GM23338 (cell line): ENCODE data around the gene FKBP8. TPM values are rescaled to one million over a fixed set of nuclear protein-coding genes. Genes with fewer than 3 reads are reported as not detected.

Experiments used
- ATAC-seq: fragments of 200-7000 bp; cut with Tn5 transposase; 3 replicates; pipeline ENCODE4 v1.9.1; 2020
- DNase-seq: peaks from one replicate; pipeline ENCODE4 v3.0.0-alpha.2; 2015; ENCODE audit warnings: low spot score
- H2AFZ ChIP-seq: fragments of 200-600 bp; sonication (generic); 2 replicates; pipeline ENCODE4 v1.8.0; 2016; ENCODE audit warnings: antibody characterized with exemption, mild to moderate bottlenecking, moderate library complexity
- H3F3A ChIP-seq: fragments of 200-600 bp; sonication (generic); replicated peaks from 2 replicates; pipeline ENCODE4 v1.8.0; 2017; ENCODE audit warnings: antibody characterized with exemption, mixed run types, low read depth
- H3K27ac ChIP-seq: fragments of 200-600 bp; sonication (generic); 2 replicates; pipeline ENCODE4 v1.6.1; 2016; ENCODE audit warnings: low read depth
- H3K27me3 ChIP-seq: fragments of 200-600 bp; sonication (generic); 2 replicates; pipeline ENCODE4 v1.8.0; 2016; ENCODE audit warnings: mild to moderate bottlenecking, mixed run types, moderate library complexity; ENCODE audit not compliant: insufficient read depth
- H3K36me3 ChIP-seq: fragments of 200-600 bp; sonication (generic); 2 replicates; pipeline ENCODE4 v1.8.0; 2016; ENCODE audit warnings: mild to moderate bottlenecking; ENCODE audit not compliant: insufficient read depth
- H3K4me1 ChIP-seq: fragments of 200-600 bp; sonication (generic); 2 replicates; pipeline ENCODE4 v1.8.0; 2016; ENCODE audit warnings: mild to moderate bottlenecking, moderate library complexity; ENCODE audit not compliant: insufficient read depth
- H3K4me2 ChIP-seq: fragments of 200-600 bp; sonication (generic); 2 replicates; pipeline ENCODE4 v1.7.1; 2017; ENCODE audit warnings: mixed run types
- H3K4me3 ChIP-seq: fragments of 200-600 bp; sonication (generic); 2 replicates; pipeline ENCODE4 v1.6.1; 2016; ENCODE audit warnings: mixed run types
- H3K79me2 ChIP-seq: fragments of 200-600 bp; sonication (generic); replicated peaks from 2 replicates; pipeline ENCODE4 v1.8.0; 2017; ENCODE audit warnings: mild to moderate bottlenecking; ENCODE audit not compliant: insufficient read depth
- H3K9me2 ChIP-seq: fragments of 200-600 bp; sonication (generic); 2 replicates; pipeline ENCODE4 v1.8.0; 2017; ENCODE audit not compliant: insufficient read depth
- H4K20me1 ChIP-seq: fragments of 200-600 bp; sonication (generic); replicated peaks from 2 replicates; pipeline ENCODE4 v1.8.0; 2017; ENCODE audit warnings: mild to moderate bottlenecking; ENCODE audit not compliant: insufficient read depth
- H3K27ac Mint-ChIP-seq: 2 replicates; pipeline ENCODE4 v1.8.0; 2020; ENCODE audit warnings: inconsistent platforms, mild to moderate bottlenecking, moderate library complexity, mixed read lengths
- H3K27me3 Mint-ChIP-seq: 3 replicates; pipeline ENCODE4 v1.8.0; 2022; ENCODE audit warnings: low read depth, mild to moderate bottlenecking, moderate library complexity, mixed read lengths, inconsistent platforms; ENCODE audit not compliant: insufficient read depth, poor library complexity
- H3K36me3 Mint-ChIP-seq: 3 replicates; pipeline ENCODE4 v1.8.0; 2021; ENCODE audit warnings: low read depth, mild to moderate bottlenecking, inconsistent platforms, moderate library complexity, mixed read lengths
- H3K4me1 Mint-ChIP-seq: 3 replicates; pipeline ENCODE4 v1.8.0; 2020; ENCODE audit warnings: mild to moderate bottlenecking, inconsistent platforms, mixed read lengths
- H3K4me3 Mint-ChIP-seq: 3 replicates; pipeline ENCODE4 v1.8.0; 2021; ENCODE audit warnings: moderate library complexity, mild to moderate bottlenecking, inconsistent platforms, mixed read lengths
- H3K9me3 Mint-ChIP-seq: 3 replicates; pipeline ENCODE4 v1.8.0; 2020; ENCODE audit warnings: moderate library complexity, mild to moderate bottlenecking, inconsistent platforms, mixed read lengths
- CREB1 ChIP-seq: fragments of 250-450 bp; sonication (Bioruptor Pico); IDR thresholded peaks from 2 replicates; pipeline ENCODE4 v1.5.0; 2020; ENCODE audit warnings: low read depth, mild to moderate bottlenecking, moderate library complexity
- EZH2 ChIP-seq: fragments of 200-600 bp; sonication (generic); IDR thresholded peaks from one replicate; pipeline ENCODE4 v1.8.0; 2017; ENCODE audit warnings: antibody characterized with exemption, mild to moderate bottlenecking, low read depth; ENCODE audit not compliant: unreplicated experiment
- EZH2phosphoT487 ChIP-seq: fragments of 200-600 bp; sonication (generic); IDR thresholded peaks from one replicate; pipeline ENCODE4 v1.8.1; 2018; ENCODE audit warnings: antibody characterized with exemption; ENCODE audit not compliant: unreplicated experiment
- JUNB ChIP-seq: IDR thresholded peaks from one replicate; pipeline ENCODE4 v1.6.1; 2016; ENCODE audit warnings: antibody characterized with exemption; ENCODE audit not compliant: unreplicated experiment
- NANOG ChIP-seq: IDR thresholded peaks from 2 replicates; pipeline ENCODE4 v1.6.1; 2016; ENCODE audit warnings: antibody characterized with exemption, borderline replicate concordance
- POLR2AphosphoS5 ChIP-seq: IDR thresholded peaks from 2 replicates; pipeline ENCODE4 v1.6.1; 2016; ENCODE audit warnings: antibody characterized with exemption, low read depth
- REST ChIP-seq: IDR thresholded peaks from one replicate; pipeline ENCODE4 v1.6.1; 2018; ENCODE audit warnings: antibody characterized with exemption; ENCODE audit not compliant: unreplicated experiment
- STAT1 ChIP-seq: IDR thresholded peaks from one replicate; pipeline ENCODE4 v1.6.1; 2016; ENCODE audit warnings: antibody characterized with exemption; ENCODE audit not compliant: unreplicated experiment
- ZNF114 ChIP-seq: fragments of 250-450 bp; sonication (Bioruptor Pico); IDR thresholded peaks from 2 replicates; pipeline ENCODE4 v1.5.0; 2020; ENCODE audit warnings: mild to moderate bottlenecking, moderate library complexity
- ZNF331 ChIP-seq: fragments of 250-450 bp; sonication (Bioruptor Pico); IDR thresholded peaks from 2 replicates; pipeline ENCODE4 v1.5.0; 2020; ENCODE audit warnings: low read depth, mild to moderate bottlenecking, moderate library complexity
- ZNF462 ChIP-seq: fragments of 250-450 bp; sonication (Bioruptor Pico); IDR thresholded peaks from 2 replicates; pipeline ENCODE4 v1.5.0; 2020; ENCODE audit warnings: mild to moderate bottlenecking, moderate library complexity
- polyA plus RNA-seq: library from polyadenylated mRNA; unstranded; fragments of >200 nt; fragmentation: Nextera tagmentation; extraction: Ambion mirVana; gene quantifications from 2 replicates; pipeline ENCODE4 v1.2.1, GENCODE V29; 2016
- total RNA-seq: library from RNA; depleted of rRNA; stranded (reverse); fragments of >200 nt; shearing (Covaris generic); gene quantifications from 2 replicates; pipeline ENCODE4 v1.2.3, GENCODE V29; 2014
- TF ChIP-seq, protein P1 (sequence below), 2 experiments: fragments of 200-600 bp in 1 of 2; sonication (generic) in 1 of 2; conservative IDR thresholded peaks; 2 replicates each; pipeline versions ENCODE4 v1.5.1 to v1.6.1; 2016 to 2017; ENCODE audit warnings: antibody characterized with exemption in 2 of 2, low read depth in 2 of 2, mild to moderate bottlenecking in 2 of 2, moderate library complexity in 1 of 2
- TF ChIP-seq, protein P2 (sequence below): IDR thresholded peaks from 2 replicates; pipeline ENCODE4 v1.6.1; 2016; ENCODE audit warnings: antibody characterized with exemption

FKBP8 gene
- total and polyA plus RNA-seq, 2 experiments from 2014 or later = 158 to 367 TPM

GRCh38 chr19:18489627-18490184, 53.7 kb downstream of the FKBP8 start:
- no peaks in the 10 kb centered on the region for H3K9me2 ChIP-seq
- no peaks in the 10 kb centered on the region for H3K36me3 Mint-ChIP-seq
- no peak overlapping the region for H3K4me2 ChIP-seq
- H3F3A ChIP-seq = 0 out of 2 replicates have a peak, but pooled peaks cover 7% of the 10 kb centered on the region
- 0 out of 2 replicates have a peak overlapping the region, but pooled peaks have one; percentile 3 for H3K27ac ChIP-seq
- H4K20me1 ChIP-seq = peaks cover 46% of the 10 kb centered on the region
- TF ChIP-seq CREB1 (CRISPR knock-in tag) (no peak), NANOG (no peak), ZNF462 (CRISPR knock-in tag) (no peak), EZH2phosphoT487 (no peak), POLR2AphosphoS5 (no peak), ZNF331 (CRISPR knock-in tag) (no peak), REST (no peak), STAT1 (no peak), EZH2 (no peak), JUNB (no peak), ZNF114 (CRISPR knock-in tag) (no peak)
- TF ChIP-seq, protein P1, sequence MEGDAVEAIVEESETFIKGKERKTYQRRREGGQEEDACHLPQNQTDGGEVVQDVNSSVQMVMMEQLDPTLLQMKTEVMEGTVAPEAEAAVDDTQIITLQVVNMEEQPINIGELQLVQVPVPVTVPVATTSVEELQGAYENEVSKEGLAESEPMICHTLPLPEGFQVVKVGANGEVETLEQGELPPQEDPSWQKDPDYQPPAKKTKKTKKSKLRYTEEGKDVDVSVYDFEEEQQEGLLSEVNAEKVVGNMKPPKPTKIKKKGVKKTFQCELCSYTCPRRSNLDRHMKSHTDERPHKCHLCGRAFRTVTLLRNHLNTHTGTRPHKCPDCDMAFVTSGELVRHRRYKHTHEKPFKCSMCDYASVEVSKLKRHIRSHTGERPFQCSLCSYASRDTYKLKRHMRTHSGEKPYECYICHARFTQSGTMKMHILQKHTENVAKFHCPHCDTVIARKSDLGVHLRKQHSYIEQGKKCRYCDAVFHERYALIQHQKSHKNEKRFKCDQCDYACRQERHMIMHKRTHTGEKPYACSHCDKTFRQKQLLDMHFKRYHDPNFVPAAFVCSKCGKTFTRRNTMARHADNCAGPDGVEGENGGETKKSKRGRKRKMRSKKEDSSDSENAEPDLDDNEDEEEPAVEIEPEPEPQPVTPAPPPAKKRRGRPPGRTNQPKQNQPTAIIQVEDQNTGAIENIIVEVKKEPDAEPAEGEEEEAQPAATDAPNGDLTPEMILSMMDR (conservative IDR thresholded peaks at IDR 0.05; ENCODE audit: low read depth in 2 of 2) = no peak
- TF ChIP-seq, protein P2, sequence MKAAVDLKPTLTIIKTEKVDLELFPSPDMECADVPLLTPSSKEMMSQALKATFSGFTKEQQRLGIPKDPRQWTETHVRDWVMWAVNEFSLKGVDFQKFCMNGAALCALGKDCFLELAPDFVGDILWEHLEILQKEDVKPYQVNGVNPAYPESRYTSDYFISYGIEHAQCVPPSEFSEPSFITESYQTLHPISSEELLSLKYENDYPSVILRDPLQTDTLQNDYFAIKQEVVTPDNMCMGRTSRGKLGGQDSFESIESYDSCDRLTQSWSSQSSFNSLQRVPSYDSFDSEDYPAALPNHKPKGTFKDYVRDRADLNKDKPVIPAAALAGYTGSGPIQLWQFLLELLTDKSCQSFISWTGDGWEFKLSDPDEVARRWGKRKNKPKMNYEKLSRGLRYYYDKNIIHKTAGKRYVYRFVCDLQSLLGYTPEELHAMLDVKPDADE = no peak
- no peaks in the 10 kb centered on the region for H3K27me3 ChIP-seq
- H3K36me3 ChIP-seq = no peaks in the 10 kb centered on the region
- no peaks in the 10 kb centered on the region for H3K9me3 Mint-ChIP-seq
- peaks cover 9% of the 10 kb centered on the region for H3K27me3 Mint-ChIP-seq
- peaks cover 41% of the 10 kb centered on the region for H3K4me1 Mint-ChIP-seq
- H3K4me3 Mint-ChIP-seq = no peak overlapping the region; the same call in 2 of the 3 replicates
- H2AFZ ChIP-seq = no peak overlapping the region
- H3K4me3 ChIP-seq = no peak overlapping the region
- DNase-seq = no peak
- no peaks in the 10 kb centered on the region; the same call in 1 of the 2 replicates for H3K4me1 ChIP-seq
- H3K79me2 ChIP-seq = peaks cover 52% of the 10 kb centered on the region
- no peak for ATAC-seq
- no peak overlapping the region for H3K27ac Mint-ChIP-seq
